ENCODE measurements around the gene CARNS1.

DNA sequence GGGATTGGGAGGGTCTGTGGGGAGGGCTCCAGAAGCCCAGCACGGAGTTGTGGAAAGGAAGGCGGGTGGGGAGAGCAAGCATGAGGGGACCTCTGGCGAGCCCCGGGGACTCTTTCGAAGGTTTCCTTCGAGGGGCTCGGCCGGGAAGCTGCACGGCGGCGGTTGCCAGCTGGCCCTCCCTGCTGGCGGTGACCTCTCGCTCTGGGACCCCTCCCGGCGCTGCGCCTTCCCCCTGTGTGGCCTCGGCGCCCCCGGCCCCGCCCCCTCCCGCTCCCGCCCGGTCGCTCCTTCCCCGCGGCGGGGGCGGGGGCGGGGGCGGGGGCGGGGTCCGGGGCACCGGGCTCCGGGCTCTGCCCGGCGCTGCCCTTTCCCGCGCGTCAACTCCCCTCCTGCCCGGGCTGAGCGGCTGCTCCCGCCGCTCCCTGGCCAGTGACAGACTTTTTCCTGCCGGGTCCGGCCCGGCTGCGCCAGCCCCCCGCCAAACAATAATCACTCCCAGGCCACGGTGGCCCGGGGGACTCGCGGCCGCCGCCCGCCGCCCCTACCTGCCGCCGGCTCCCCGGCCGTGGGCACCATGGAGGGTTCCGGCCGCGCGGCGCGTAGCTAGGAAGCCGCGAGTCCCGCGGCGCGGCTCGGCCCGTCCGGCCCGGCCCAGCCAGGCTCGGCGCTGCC, 43.0 kb upstream of the CARNS1 start:
- TF ChIP-seq, protein P1, sequence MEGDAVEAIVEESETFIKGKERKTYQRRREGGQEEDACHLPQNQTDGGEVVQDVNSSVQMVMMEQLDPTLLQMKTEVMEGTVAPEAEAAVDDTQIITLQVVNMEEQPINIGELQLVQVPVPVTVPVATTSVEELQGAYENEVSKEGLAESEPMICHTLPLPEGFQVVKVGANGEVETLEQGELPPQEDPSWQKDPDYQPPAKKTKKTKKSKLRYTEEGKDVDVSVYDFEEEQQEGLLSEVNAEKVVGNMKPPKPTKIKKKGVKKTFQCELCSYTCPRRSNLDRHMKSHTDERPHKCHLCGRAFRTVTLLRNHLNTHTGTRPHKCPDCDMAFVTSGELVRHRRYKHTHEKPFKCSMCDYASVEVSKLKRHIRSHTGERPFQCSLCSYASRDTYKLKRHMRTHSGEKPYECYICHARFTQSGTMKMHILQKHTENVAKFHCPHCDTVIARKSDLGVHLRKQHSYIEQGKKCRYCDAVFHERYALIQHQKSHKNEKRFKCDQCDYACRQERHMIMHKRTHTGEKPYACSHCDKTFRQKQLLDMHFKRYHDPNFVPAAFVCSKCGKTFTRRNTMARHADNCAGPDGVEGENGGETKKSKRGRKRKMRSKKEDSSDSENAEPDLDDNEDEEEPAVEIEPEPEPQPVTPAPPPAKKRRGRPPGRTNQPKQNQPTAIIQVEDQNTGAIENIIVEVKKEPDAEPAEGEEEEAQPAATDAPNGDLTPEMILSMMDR (IDR thresholded peaks at IDR 0.05 in 8 of 11, conservative IDR thresholded peaks at IDR 0.05 in 3 of 11) = no peak
- TF ChIP-seq POLR2A (IDR thresholded peaks at IDR 0.05) = no peak

Data from spleen (tissue), 7 donors.